HEK293T (cell line): ENCODE measurements around the gene CLCN4.

Source experiments
- BHLHE40 ChIP-seq: fragments of 450-650 bp; IDR thresholded peaks from 2 replicates; pipeline ENCODE4 v1.6.1; 2016; ENCODE audit warnings: mild to moderate bottlenecking, moderate library complexity, borderline replicate concordance
- FOXA1 ChIP-seq: fragments of 450-650 bp; IDR thresholded peaks from 2 replicates; pipeline ENCODE4 v1.6.1; 2016; ENCODE audit warnings: mild to moderate bottlenecking
- FOXK2 ChIP-seq: fragments of 450-650 bp; IDR thresholded peaks from 2 replicates; pipeline ENCODE4 v1.6.1; 2016; ENCODE audit warnings: mild to moderate bottlenecking
- FOXM1 ChIP-seq: fragments of 450-650 bp; IDR thresholded peaks from 2 replicates; pipeline ENCODE4 v1.6.1; 2017; ENCODE audit warnings: mild to moderate bottlenecking, borderline replicate concordance
- HDGF ChIP-seq: fragments of 450-650 bp; IDR thresholded peaks from 2 replicates; pipeline ENCODE4 v1.6.1; 2017; ENCODE audit warnings: antibody characterized with exemption, borderline replicate concordance
- L3MBTL2 ChIP-seq: fragments of 450-650 bp; conservative IDR thresholded peaks from 2 replicates; pipeline ENCODE4 v1.6.1; 2016; ENCODE audit warnings: mild to moderate bottlenecking
- SP1 ChIP-seq: fragments of 450-650 bp; IDR thresholded peaks from 2 replicates; pipeline ENCODE4 v1.6.1; 2017
- SUZ12 ChIP-seq: fragments of 450-650 bp; IDR thresholded peaks from 2 replicates; pipeline ENCODE4 v1.6.1; 2016; ENCODE audit warnings: mild to moderate bottlenecking
- TARDBP ChIP-seq: fragments of 450-650 bp; IDR thresholded peaks from 2 replicates; pipeline ENCODE4 v1.6.1; 2016
- ZNF384 ChIP-seq: fragments of 450-650 bp; IDR thresholded peaks from 2 replicates; pipeline ENCODE4 v1.6.1; 2016

DNA sequence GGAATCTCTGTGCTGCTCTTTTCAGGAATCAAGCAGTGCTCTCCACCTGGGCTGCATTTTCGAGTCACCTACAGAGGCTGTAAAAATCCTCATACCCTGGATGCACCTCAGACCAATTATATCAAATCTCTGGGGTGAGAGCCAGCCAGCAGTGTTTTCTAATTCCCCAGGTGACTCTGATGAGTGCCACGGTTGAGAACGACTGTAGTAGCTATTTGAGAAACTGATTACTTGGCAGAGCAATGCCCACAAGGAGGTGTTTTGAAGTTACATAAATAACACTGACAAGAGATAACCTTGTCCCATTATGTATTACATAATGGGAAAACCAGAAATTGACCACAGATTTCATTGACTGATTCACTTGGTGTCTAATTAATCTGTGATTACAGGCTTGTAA, 46.8 kb downstream of the CLCN4 start:
- TF ChIP-seq ZNF384 (no peak), SP1 (no peak), FOXA1 (no peak), HDGF (no peak), SUZ12 (no peak), FOXK2 (no peak), L3MBTL2 (no peak), TARDBP (no peak), FOXM1 (no peak), BHLHE40 (no peak)
